ENCODE measurements around the gene GMCL2. TPM values are rescaled to one million over a fixed set of nuclear protein-coding genes. Genes with fewer than 3 reads are reported as not detected.

GMCL2 gene
- total and polyA plus RNA-seq, 4 donors, result not detected

GRCh38 chr5:178143246-178143645 is 43.9 kb downstream of the GMCL2 start:
- no peak for ATAC-seq (ENCODE audit: insufficient read depth, low FRiP score)
- Histone ChIP-seq H3K27ac (ENCODE audit: low read depth in 1 of 2, low read length in 1 of 2) (no peak overlapping the region), H3K36me3 (ENCODE audit: control insufficient read depth in 4 of 4, insufficient read depth in 4 of 4, low read length in 4 of 4) (peaks cover 24 to 46% (median 32%) of the 10 kb centered on the region in 4 donors), H3K9ac (ENCODE audit: insufficient read depth in 1 of 2, low read length in 2 of 2) (no peak overlapping the region), H3K4me1 (ENCODE audit: control insufficient read depth in 5 of 5, insufficient read depth in 5 of 5, low read length in 5 of 5) (peaks cover 0 to 11% (median 0%) of the 10 kb centered on the region in 5 donors), H3K27me3 (ENCODE audit: control insufficient read depth in 3 of 3, insufficient read depth in 3 of 3, low read length in 2 of 3) (no peaks in the 10 kb centered on the region), H3K9me3 (ENCODE audit: control insufficient read depth in 4 of 4, insufficient read depth in 3 of 4, low read length in 3 of 4) (no peaks in the 10 kb centered on the region), H3K4me3 (no peak overlapping the region)
- DNase-seq, result no peak
- TF ChIP-seq CTCF (IDR thresholded peaks at IDR 0.05; ENCODE audit: control extremely low read depth, extremely low read depth), result no peak
- WGBS, 2 donors, result 82 to 91% methylated on average over 6 of the region's 6 CpGs

- TF ChIP-seq CTCF (IDR thresholded peaks at IDR 0.05; ENCODE audit: control extremely low read depth, extremely low read depth), result no peak
- ATAC-seq (ENCODE audit: insufficient read depth, low FRiP score) (no peak), DNase-seq (no peak)
Measured at GRCh38 chr5:178142642-178143041, 44.5 kb downstream of the GMCL2 start.

GRCh38 chr5:178141550-178141949 is 45.6 kb downstream of the GMCL2 start:
- DNase-seq (no peak), ATAC-seq (ENCODE audit: insufficient read depth, low FRiP score) (no peak)
- no peak overlapping the region for H3K9ac ChIP-seq (ENCODE audit: insufficient read depth in 1 of 2, low read length in 2 of 2)
- H3K36me3 ChIP-seq (ENCODE audit: control insufficient read depth in 4 of 4, insufficient read depth in 4 of 4, low read length in 4 of 4), result peaks cover 11 to 37% (median 26%) of the 10 kb centered on the region in 4 donors
- no peak for TF ChIP-seq CTCF (IDR thresholded peaks at IDR 0.05; ENCODE audit: control extremely low read depth, extremely low read depth)
- 97 to 98% methylated on average over 4 of the region's 4 CpGs for WGBS, 2 donors
- H3K4me1 ChIP-seq (ENCODE audit: control insufficient read depth in 5 of 5, insufficient read depth in 5 of 5, low read length in 5 of 5), result peaks cover 0 to 11% (median 0%) of the 10 kb centered on the region in 5 donors
- no peaks in the 10 kb centered on the region for H3K9me3 ChIP-seq (ENCODE audit: control insufficient read depth in 4 of 4, insufficient read depth in 3 of 4, low read length in 3 of 4)
- H3K27me3 ChIP-seq (ENCODE audit: control insufficient read depth in 3 of 3, insufficient read depth in 3 of 3, low read length in 2 of 3), result no peaks in the 10 kb centered on the region
- no peak overlapping the region for H3K4me3 ChIP-seq
- no peak overlapping the region for H3K27ac ChIP-seq (ENCODE audit: low read depth in 1 of 2, low read length in 1 of 2)

More at GRCh38 chr5:178142642-178143041, 44.5 kb downstream of the GMCL2 start:
- Histone ChIP-seq H3K9ac (ENCODE audit: insufficient read depth in 1 of 2, low read length in 2 of 2) (no peak overlapping the region), H3K27me3 (ENCODE audit: control insufficient read depth in 3 of 3, insufficient read depth in 3 of 3, low read length in 2 of 3) (no peaks in the 10 kb centered on the region), H3K4me1 (ENCODE audit: control insufficient read depth in 5 of 5, insufficient read depth in 5 of 5, low read length in 5 of 5) (peaks cover 0 to 11% (median 0%) of the 10 kb centered on the region in 5 donors), H3K9me3 (ENCODE audit: control insufficient read depth in 4 of 4, insufficient read depth in 3 of 4, low read length in 3 of 4) (no peaks in the 10 kb centered on the region), H3K36me3 (ENCODE audit: control insufficient read depth in 4 of 4, insufficient read depth in 4 of 4, low read length in 4 of 4) (peaks cover 19 to 44% (median 32%) of the 10 kb centered on the region in 4 donors), H3K27ac (ENCODE audit: low read depth in 1 of 2, low read length in 1 of 2) (no peak overlapping the region), H3K4me3 (no peak overlapping the region)
- 96 to 97% methylated on average over 20 of the region's 20 CpGs for WGBS, 2 donors

GRCh38 chr5:178137991-178138390 is 49.2 kb downstream of the GMCL2 start:
- Histone ChIP-seq H3K9ac (ENCODE audit: insufficient read depth in 1 of 2, low read length in 2 of 2) (no peak overlapping the region), H3K9me3 (ENCODE audit: control insufficient read depth in 4 of 4, insufficient read depth in 3 of 4, low read length in 3 of 4) (no peaks in the 10 kb centered on the region), H3K27ac (ENCODE audit: low read depth in 1 of 2, low read length in 1 of 2) (no peak overlapping the region), H3K36me3 (ENCODE audit: control insufficient read depth in 4 of 4, insufficient read depth in 4 of 4, low read length in 4 of 4) (peaks cover 10 to 28% (median 19%) of the 10 kb centered on the region in 4 donors), H3K4me1 (ENCODE audit: control insufficient read depth in 5 of 5, insufficient read depth in 5 of 5, low read length in 5 of 5) (peaks cover 0 to under 1% (median 0%) of the 10 kb centered on the region in 5 donors), H3K27me3 (ENCODE audit: control insufficient read depth in 3 of 3, insufficient read depth in 3 of 3, low read length in 2 of 3) (no peaks in the 10 kb centered on the region), H3K4me3 (no peak overlapping the region)
- TF ChIP-seq CTCF (IDR thresholded peaks at IDR 0.05; ENCODE audit: control extremely low read depth, extremely low read depth), result no peak
- no peak for DNase-seq
- WGBS, 2 donors, result 92 to 94% methylated on average over 12 of the region's 12 CpGs
- no peak for ATAC-seq (ENCODE audit: insufficient read depth, low FRiP score)

All from lung (tissue), 12 donors.